ENCODE measurements around the gene OSGEP.

- TF ChIP-seq, protein P1, sequence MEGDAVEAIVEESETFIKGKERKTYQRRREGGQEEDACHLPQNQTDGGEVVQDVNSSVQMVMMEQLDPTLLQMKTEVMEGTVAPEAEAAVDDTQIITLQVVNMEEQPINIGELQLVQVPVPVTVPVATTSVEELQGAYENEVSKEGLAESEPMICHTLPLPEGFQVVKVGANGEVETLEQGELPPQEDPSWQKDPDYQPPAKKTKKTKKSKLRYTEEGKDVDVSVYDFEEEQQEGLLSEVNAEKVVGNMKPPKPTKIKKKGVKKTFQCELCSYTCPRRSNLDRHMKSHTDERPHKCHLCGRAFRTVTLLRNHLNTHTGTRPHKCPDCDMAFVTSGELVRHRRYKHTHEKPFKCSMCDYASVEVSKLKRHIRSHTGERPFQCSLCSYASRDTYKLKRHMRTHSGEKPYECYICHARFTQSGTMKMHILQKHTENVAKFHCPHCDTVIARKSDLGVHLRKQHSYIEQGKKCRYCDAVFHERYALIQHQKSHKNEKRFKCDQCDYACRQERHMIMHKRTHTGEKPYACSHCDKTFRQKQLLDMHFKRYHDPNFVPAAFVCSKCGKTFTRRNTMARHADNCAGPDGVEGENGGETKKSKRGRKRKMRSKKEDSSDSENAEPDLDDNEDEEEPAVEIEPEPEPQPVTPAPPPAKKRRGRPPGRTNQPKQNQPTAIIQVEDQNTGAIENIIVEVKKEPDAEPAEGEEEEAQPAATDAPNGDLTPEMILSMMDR (IDR thresholded peaks at IDR 0.05) = no peak
- TF ChIP-seq POLR2A (IDR thresholded peaks at IDR 0.05) = no peak
Measured at GRCh38 chr14:20499108-20499507, 44.5 kb upstream of the OSGEP start.
